ENCODE data around the gene GALNT10. TPM values are rescaled to one million over a fixed set of nuclear protein-coding genes. Genes with fewer than 3 reads are reported as not detected.
A peak's percentile ranks its signal among the peaks of the same experiment; 100 is the strongest.

GALNT10 gene
- polyA plus RNA-seq, 1 experiment, result 93.1 TPM

DNA sequence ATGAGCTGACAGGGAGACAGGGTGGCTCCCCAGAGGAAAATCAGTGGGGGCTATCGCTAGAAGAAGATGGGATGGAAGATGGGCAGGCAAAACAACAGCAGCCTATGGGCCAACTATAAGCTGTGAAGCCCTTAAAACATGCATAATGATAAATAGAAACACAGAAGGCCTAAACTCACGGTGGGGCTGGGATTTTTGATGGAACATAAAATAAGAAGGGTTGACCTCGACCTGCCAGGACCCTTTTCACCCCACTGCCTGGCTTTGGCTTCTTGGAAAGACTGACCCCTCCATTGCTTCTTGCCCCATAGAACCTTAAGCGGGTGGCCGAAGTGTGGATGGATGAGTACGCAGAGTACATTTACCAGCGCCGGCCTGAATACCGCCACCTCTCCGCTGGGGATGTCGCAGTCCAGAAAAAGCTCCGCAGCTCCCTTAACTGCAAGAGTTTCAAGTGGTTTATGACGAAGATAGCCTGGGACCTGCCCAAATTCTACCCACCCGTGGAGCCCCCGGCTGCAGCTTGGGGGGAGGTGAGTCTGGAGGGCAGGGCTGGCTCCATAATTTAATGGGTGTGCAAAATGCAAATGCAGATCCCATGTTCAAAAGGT lies 218.8 kb downstream of the GALNT10 start:
- no peak for TF ChIP-seq CTCF (IDR thresholded peaks at IDR 0.05; ENCODE audit: low read depth, low read length)
- ChIA-PET CTCF (interaction anchor here (1.2 to 6.1 kb wide), 3 partner anchors 212 to 337 kb away, joined by 3 to 97 read pairs (median 7); no protein-coding TSS in a partner anchor), POLR2A (no interaction called here)
- Histone ChIP-seq H3K27ac (ENCODE audit: low read depth, low read length) (peak overlapping the region; percentile 21), H3K9me3 (ENCODE audit: control insufficient read depth, insufficient read depth, low read length) (no peaks in the 10 kb centered on the region), H3K4me3 (ENCODE audit: low read depth, low read length) (no peak overlapping the region), H3K27me3 (ENCODE audit: control insufficient read depth, insufficient read depth, low read length) (no peaks in the 10 kb centered on the region)
- no peak for DNase-seq (ENCODE audit: low read depth, low spot score)

DNA sequence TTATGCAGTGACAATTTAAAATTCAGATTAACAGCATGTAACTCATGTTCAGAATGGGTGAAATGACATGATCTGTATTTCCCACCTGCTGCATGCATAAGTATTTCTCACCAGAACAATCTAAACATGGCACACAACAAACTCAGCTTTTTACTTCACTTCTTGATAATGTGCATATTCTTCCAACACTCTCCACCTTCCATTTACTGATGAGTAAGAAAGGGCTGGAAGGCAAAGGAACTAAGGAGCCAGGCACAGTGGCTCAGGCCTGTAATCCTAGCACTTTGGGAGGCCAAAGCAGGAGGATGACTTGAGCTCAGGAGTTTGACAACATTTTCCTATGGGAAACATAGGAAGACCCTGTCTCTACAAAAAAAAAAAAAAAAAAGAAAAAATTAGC lies 219.5 kb downstream of the GALNT10 start:
- CTCF ChIA-PET, result interaction anchor here (1.2 to 1.8 kb wide), 2 partner anchors 213 to 337 kb away, joined by 3 to 7 read pairs; no protein-coding TSS in a partner anchor
- no peak overlapping the region for H3K4me3 ChIP-seq (ENCODE audit: low read depth, low read length)
- POLR2A ChIA-PET, result no interaction called here
- no peak overlapping the region for H3K27ac ChIP-seq (ENCODE audit: low read depth, low read length)
- no peak for TF ChIP-seq CTCF (IDR thresholded peaks at IDR 0.05; ENCODE audit: low read depth, low read length)
- DNase-seq (ENCODE audit: low read depth, low spot score), result no peak
- no peaks in the 10 kb centered on the region for H3K9me3 ChIP-seq (ENCODE audit: control insufficient read depth, insufficient read depth, low read length)
- no peaks in the 10 kb centered on the region for H3K27me3 ChIP-seq (ENCODE audit: control insufficient read depth, insufficient read depth, low read length)

DNA sequence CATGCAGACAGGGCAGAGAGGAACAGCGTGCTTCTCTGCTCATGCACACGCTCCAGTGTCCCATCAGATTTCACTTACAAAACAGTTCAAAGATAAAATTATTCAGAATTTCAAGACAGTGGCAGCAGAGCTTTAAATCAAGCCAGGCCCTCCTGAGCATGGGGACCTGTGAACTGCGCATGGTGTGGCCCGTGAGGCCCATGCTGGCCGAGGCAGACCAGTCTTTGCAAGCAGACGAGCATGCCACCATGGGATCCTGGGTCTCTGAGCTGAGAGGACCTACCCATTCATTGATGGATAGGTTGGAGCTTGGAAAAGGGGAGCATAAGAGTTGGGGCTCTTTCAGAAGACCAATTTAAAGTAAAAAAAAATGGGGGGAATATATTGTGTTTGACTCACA lies 220.3 kb downstream of the GALNT10 start:
- H3K4me3 ChIP-seq (ENCODE audit: low read depth, low read length), result no peak overlapping the region
- POLR2A ChIA-PET, result no interaction called here

GRCh38 chr5:154411338-154411737 lies 220.8 kb downstream of the GALNT10 start:
- ChIA-PET POLR2A (no interaction called here), CTCF (no interaction called here)
- Histone ChIP-seq H3K27me3 (ENCODE audit: control insufficient read depth, insufficient read depth, low read length) (no peaks in the 10 kb centered on the region), H3K27ac (ENCODE audit: low read depth, low read length) (no peak overlapping the region), H3K9me3 (ENCODE audit: control insufficient read depth, insufficient read depth, low read length) (no peaks in the 10 kb centered on the region), H3K4me3 (ENCODE audit: low read depth, low read length) (no peak overlapping the region)
- TF ChIP-seq CTCF (IDR thresholded peaks at IDR 0.05; ENCODE audit: low read depth, low read length), result no peak
- DNase-seq (ENCODE audit: low read depth, low spot score), result no peak

More for the DNA sequence above, 220.3 kb downstream of the GALNT10 start:
- Histone ChIP-seq H3K27ac (ENCODE audit: low read depth, low read length) (no peak overlapping the region), H3K27me3 (ENCODE audit: control insufficient read depth, insufficient read depth, low read length) (no peaks in the 10 kb centered on the region), H3K9me3 (ENCODE audit: control insufficient read depth, insufficient read depth, low read length) (no peaks in the 10 kb centered on the region)
- TF ChIP-seq CTCF (IDR thresholded peaks at IDR 0.05; ENCODE audit: low read depth, low read length), result no peak
- CTCF ChIA-PET, result interaction anchor here (1.2 kb wide), 1 partner anchor 338 kb away, joined by 3 read pairs; no protein-coding TSS in a partner anchor
- no peak for DNase-seq (ENCODE audit: low read depth, low spot score)

DNA sequence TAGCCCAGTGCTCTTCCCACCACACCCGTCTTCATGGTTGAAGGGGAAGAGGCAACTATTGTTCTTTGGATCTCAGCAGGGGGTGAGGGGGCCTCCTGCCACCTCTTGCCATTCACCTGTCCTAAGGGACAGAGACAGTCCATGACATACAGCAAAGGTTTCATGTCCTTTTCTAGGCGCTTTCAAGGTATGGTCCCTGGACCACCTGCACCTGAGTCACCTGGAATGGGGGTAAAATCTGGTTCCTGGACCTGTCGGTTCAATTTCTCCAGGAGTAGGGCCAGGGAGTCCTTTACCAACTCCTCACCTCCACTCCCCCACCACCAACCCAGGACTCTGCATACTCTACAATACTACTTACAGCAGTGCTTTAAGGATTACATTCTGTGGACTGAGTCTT lies 221.8 kb downstream of the GALNT10 start:
- H3K4me3 ChIP-seq (ENCODE audit: low read depth, low read length), result no peak overlapping the region
- no peak overlapping the region for H3K27ac ChIP-seq (ENCODE audit: low read depth, low read length)
- no peak for TF ChIP-seq CTCF (IDR thresholded peaks at IDR 0.05; ENCODE audit: low read depth, low read length)
- H3K9me3 ChIP-seq (ENCODE audit: control insufficient read depth, insufficient read depth, low read length), result no peaks in the 10 kb centered on the region
- ChIA-PET CTCF (no interaction called here), POLR2A (no interaction called here)
- H3K27me3 ChIP-seq (ENCODE audit: control insufficient read depth, insufficient read depth, low read length), result no peaks in the 10 kb centered on the region
- DNase-seq (ENCODE audit: low read depth, low spot score), result no peak
